OCI-LY1 (cell line): ENCODE measurements around the gene PCNX2.

Source experiments
- H2AFZ ChIP-seq: fragments of 200-600 bp; sonication (generic), shearing (Covaris generic); 2 replicates; pipeline ENCODE4 v1.6.0; 2014; ENCODE audit warnings: antibody characterized with exemption, mild to moderate bottlenecking, low read length
- H3F3A ChIP-seq: fragments of 200-600 bp; sonication (generic), shearing (Covaris generic); 2 replicates; pipeline ENCODE4 v1.6.0; 2014; ENCODE audit warnings: mild to moderate bottlenecking, antibody characterized with exemption, low read length, moderate library complexity; ENCODE audit not compliant: insufficient read depth
- H3K27ac ChIP-seq: fragments of 200-600 bp; sonication (generic); 2 replicates; pipeline ENCODE4 v1.5.1; 2014; ENCODE audit warnings: low read length, mixed run types, mild to moderate bottlenecking, low read depth; ENCODE audit not compliant: poor library complexity, severe bottlenecking
- H3K27me3 ChIP-seq: fragments of 200-600 bp; sonication (generic); 2 replicates; pipeline ENCODE4 v1.6.0; 2014; ENCODE audit warnings: antibody characterized with exemption, mild to moderate bottlenecking, low read length, moderate library complexity; ENCODE audit not compliant: insufficient read depth
- H3K36me3 ChIP-seq: fragments of 200-600 bp; sonication (generic); 2 replicates; pipeline ENCODE4 v1.6.1; 2014; ENCODE audit warnings: mild to moderate bottlenecking, antibody characterized with exemption, low read length, moderate library complexity, mixed read lengths; ENCODE audit not compliant: insufficient read depth
- H3K4me1 ChIP-seq: fragments of 200-600 bp; sonication (generic); 2 replicates; pipeline ENCODE4 v1.5.1; 2014; ENCODE audit warnings: mild to moderate bottlenecking, low read length, moderate library complexity; ENCODE audit not compliant: insufficient read depth, severe bottlenecking
- H3K4me2 ChIP-seq: fragments of 200-600 bp; sonication (generic), shearing (Covaris generic); 2 replicates; pipeline ENCODE4 v1.6.1; 2014; ENCODE audit warnings: low read length
- H3K4me3 ChIP-seq: fragments of 200-600 bp; sonication (generic); 2 replicates; pipeline ENCODE4 v1.5.1; 2014; ENCODE audit warnings: low read length, low read depth, mild to moderate bottlenecking, mixed read lengths; ENCODE audit not compliant: poor library complexity, severe bottlenecking
- H3K79me2 ChIP-seq: fragments of 200-600 bp; shearing (Covaris generic); 2 replicates; pipeline ENCODE4 v1.6.1; 2016; ENCODE audit warnings: mixed run types, low read length, mixed read lengths; ENCODE audit not compliant: insufficient read depth
- H3K9ac ChIP-seq: fragments of 200-600 bp; sonication (generic), shearing (Covaris generic); 2 replicates; pipeline ENCODE4 v1.6.1; 2014; ENCODE audit warnings: mild to moderate bottlenecking, low read length, mixed read lengths
- H3K9me2 ChIP-seq: fragments of 200-600 bp; sonication (generic), shearing (Covaris generic); 2 replicates; pipeline ENCODE4 v1.6.1; 2014; ENCODE audit warnings: low read depth, mild to moderate bottlenecking, low read length, mixed read lengths
- H3K9me3 ChIP-seq: fragments of 200-600 bp; shearing (Covaris generic); 2 replicates; pipeline ENCODE4 v1.6.1; 2014; ENCODE audit warnings: low read length, mixed read lengths
- H4K20me1 ChIP-seq: fragments of 200-600 bp; sonication (generic), shearing (Covaris generic); 2 replicates; pipeline ENCODE4 v1.6.0; 2016; ENCODE audit warnings: mild to moderate bottlenecking, low read length; ENCODE audit not compliant: insufficient read depth
- EZH2 ChIP-seq: fragments of 200-600 bp; sonication (generic), shearing (Covaris generic); IDR thresholded peaks from 2 replicates; pipeline ENCODE4 v1.8.0; 2017; ENCODE audit warnings: borderline replicate concordance, mixed run types, mild to moderate bottlenecking, antibody characterized with exemption, low read length, moderate library complexity, mixed read lengths
- TF ChIP-seq, protein P1 (sequence below): fragments of 200-600 bp; sonication (generic), shearing (Covaris generic); IDR thresholded peaks from 2 replicates; pipeline ENCODE4 v1.5.1; 2017; ENCODE audit warnings: mild to moderate bottlenecking, antibody characterized with exemption, low read length, moderate library complexity, mixed read lengths

PCNX2 gene

DNA sequence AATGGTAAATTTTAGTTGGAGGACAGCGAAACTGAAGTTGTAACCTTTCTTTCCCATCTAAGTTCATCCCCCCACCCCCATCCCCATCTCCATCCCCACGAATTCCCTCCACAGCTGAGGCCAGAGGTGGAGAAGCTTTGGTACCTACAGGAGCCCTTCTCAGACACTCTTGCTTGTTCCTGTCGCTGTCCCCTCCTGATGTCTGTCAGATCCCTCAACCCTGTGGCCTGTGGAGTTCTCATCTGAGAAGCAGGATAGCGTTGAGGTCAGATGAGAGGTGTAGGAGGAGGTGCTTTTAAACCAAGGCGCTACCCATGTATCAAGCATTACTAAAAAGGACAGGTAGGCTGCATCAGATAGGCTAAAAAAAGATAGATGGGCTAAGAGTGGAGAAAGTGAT is 344.3 kb downstream of the PCNX2 start:
- Histone ChIP-seq H3K27me3 (no peaks in the 10 kb centered on the region), H3K79me2 (no peaks in the 10 kb centered on the region), H3K36me3 (peaks cover 4% of the 10 kb centered on the region), H3K4me2 (peak overlapping the region; percentile 78), H3K4me1 (peaks cover 31% of the 10 kb centered on the region), H3F3A (no peaks in the 10 kb centered on the region), H4K20me1 (no peaks in the 10 kb centered on the region), H2AFZ (no peak overlapping the region; the same call in 1 of the 2 replicates), H3K27ac (peak overlapping the region; percentile 36), H3K9me2 (no peaks in the 10 kb centered on the region), H3K9ac (peak overlapping the region; percentile 84), H3K4me3 (peak overlapping the region; percentile 85), H3K9me3 (no peaks in the 10 kb centered on the region)
- TF ChIP-seq, protein P1, sequence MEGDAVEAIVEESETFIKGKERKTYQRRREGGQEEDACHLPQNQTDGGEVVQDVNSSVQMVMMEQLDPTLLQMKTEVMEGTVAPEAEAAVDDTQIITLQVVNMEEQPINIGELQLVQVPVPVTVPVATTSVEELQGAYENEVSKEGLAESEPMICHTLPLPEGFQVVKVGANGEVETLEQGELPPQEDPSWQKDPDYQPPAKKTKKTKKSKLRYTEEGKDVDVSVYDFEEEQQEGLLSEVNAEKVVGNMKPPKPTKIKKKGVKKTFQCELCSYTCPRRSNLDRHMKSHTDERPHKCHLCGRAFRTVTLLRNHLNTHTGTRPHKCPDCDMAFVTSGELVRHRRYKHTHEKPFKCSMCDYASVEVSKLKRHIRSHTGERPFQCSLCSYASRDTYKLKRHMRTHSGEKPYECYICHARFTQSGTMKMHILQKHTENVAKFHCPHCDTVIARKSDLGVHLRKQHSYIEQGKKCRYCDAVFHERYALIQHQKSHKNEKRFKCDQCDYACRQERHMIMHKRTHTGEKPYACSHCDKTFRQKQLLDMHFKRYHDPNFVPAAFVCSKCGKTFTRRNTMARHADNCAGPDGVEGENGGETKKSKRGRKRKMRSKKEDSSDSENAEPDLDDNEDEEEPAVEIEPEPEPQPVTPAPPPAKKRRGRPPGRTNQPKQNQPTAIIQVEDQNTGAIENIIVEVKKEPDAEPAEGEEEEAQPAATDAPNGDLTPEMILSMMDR, result no peak
- TF ChIP-seq EZH2, result no peak

DNA sequence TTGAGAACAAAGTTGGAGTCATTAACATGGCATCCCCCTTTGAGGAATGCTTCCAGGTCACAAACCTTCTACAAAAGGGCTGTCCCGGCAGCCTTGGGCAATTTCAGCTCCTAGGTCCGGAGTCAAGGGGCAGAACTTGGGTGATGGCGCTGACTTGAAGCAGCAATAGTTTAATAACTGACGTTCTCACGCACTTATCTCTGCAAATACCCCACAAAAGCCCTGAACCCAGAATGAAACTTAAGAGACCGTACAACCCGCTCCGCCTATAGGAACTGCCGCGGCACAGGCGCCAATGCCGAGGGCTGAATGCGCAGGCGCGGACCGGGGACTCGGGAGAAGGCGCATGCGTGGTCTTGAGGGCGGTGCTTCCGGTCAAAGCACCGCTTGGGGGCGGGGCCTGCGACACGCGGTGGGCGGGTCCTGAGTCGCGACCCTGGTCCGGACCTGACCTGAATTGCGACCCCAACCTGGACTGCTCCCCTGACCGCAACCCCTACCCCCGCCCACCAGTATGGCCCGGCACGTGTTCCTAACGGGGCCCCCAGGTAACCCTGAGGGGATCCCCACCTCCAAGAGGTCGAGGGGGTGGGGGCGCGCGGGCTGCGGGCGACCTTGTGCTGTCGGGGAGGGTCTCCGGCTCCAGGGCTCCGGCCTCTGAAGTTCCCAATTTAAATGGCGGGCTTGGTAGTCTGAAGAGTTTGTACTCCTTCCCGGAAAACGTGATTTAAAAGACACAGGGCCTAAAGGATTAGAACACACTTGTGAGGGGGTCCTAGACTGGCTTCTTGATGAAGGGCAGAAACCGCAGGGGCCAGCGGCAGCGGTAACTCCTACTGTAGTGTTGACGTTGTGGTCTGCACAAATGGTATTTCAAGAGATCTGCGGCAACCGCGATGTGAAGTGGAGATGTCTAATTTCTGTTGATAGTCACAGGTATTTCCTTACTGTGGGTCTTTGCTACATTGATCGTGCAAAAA is 345.0 kb downstream of the PCNX2 start, which contains the start of gene NTPCR:
Gene NTPCR, plus strand, starts transcription at position 415 of the 980 bp plus-strand sequence. Its CDS starts 100 bp downstream, at position 515.
- Histone ChIP-seq H3K79me2 (no peaks in the 10 kb centered on the region), H4K20me1 (no peaks in the 10 kb centered on the region), H3K9me3 (no peaks in the 10 kb centered on the region), H3K4me1 (peaks cover 31% of the 10 kb centered on the region), H3K27ac (peak within 1 kb of the TSS; percentile 52), H2AFZ (peak within 1 kb of the TSS; percentile 77), H3K9ac (peak within 1 kb of the TSS; percentile 84), H3K36me3 (no peaks in the 10 kb centered on the region; the same call in 1 of the 2 replicates), H3F3A (no peaks in the 10 kb centered on the region), H3K4me3 (peak within 1 kb of the TSS; percentile 85), H3K27me3 (no peaks in the 10 kb centered on the region), H3K4me2 (peak within 1 kb of the TSS; percentile 78), H3K9me2 (no peaks in the 10 kb centered on the region)
- TF ChIP-seq EZH2, result no peak
- TF ChIP-seq, protein P1, result no peak

GRCh38 chr1:232949636-232950196 is 345.8 kb downstream of the PCNX2 start:
- peak overlapping the region; percentile 52 for H3K27ac ChIP-seq
- peak overlapping the region; percentile 77 for H2AFZ ChIP-seq
- no peaks in the 10 kb centered on the region; the same call in 1 of the 2 replicates for H3K36me3 ChIP-seq
- peaks cover 31% of the 10 kb centered on the region for H3K4me1 ChIP-seq
- peak overlapping the region; percentile 84 for H3K9ac ChIP-seq
- no peaks in the 10 kb centered on the region for H3F3A ChIP-seq
- no peaks in the 10 kb centered on the region for H3K27me3 ChIP-seq
- H3K4me3 ChIP-seq, result peak overlapping the region; percentile 85
- H3K9me3 ChIP-seq, result no peaks in the 10 kb centered on the region
- H3K9me2 ChIP-seq, result no peaks in the 10 kb centered on the region
- no peaks in the 10 kb centered on the region for H4K20me1 ChIP-seq
- peak overlapping the region; percentile 78 for H3K4me2 ChIP-seq
- no peaks in the 10 kb centered on the region for H3K79me2 ChIP-seq
- TF ChIP-seq, protein P1, result no peak
- TF ChIP-seq EZH2, result no peak
